GM12801 (cell line): Measurements from ENCODE around the gene ECI1.

Experiments
- TF ChIP-seq, protein P1 (sequence below): IDR thresholded peaks from one replicate; pipeline ENCODE4 v1.5.1; 2011; ENCODE audit warnings: control low read depth; ENCODE audit not compliant: insufficient read length; ENCODE audit errors: extremely low read depth

Gene ECI1

DNA sequence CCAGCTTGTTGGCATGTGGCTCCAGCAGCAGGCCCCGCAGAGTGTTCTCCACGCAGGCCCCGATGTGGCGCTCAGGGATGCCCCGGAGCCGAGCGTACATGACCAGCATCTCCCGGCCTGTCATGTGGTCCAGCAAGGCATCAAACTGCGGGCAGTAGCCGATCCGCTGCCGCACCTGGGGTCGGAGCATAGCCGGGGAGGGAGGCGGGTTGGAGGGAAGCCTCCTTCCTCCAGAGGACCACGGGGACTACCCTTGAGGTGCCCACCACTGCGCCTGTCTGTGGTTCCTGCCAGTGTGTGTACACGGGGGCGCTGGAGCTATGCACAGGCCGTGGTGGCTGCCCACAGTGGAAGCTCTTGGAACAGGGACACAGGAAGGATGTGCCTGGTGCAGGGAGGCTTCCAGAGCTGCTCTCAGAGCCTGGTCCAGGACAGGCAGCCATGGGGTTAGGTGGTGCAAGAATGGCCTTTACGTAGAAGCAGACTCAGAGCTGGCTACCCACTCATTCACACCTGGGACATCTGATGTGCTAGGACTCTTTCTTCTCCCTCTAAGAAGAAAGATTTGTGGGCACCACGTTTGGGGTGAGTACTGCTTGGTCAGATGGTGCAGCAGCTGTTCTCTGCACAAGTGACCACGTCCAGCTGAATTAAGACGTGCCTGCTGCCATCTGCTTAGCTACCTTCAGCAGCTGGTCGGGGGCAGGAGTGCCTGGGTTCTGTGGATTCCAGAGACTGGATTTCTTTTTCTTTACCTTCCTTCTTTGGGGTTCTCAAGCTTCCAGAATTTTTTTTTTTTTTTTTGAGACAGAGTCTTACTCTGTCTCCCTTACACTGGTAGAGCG is 27.8 kb upstream of the ECI1 start:
- TF ChIP-seq, protein P1, sequence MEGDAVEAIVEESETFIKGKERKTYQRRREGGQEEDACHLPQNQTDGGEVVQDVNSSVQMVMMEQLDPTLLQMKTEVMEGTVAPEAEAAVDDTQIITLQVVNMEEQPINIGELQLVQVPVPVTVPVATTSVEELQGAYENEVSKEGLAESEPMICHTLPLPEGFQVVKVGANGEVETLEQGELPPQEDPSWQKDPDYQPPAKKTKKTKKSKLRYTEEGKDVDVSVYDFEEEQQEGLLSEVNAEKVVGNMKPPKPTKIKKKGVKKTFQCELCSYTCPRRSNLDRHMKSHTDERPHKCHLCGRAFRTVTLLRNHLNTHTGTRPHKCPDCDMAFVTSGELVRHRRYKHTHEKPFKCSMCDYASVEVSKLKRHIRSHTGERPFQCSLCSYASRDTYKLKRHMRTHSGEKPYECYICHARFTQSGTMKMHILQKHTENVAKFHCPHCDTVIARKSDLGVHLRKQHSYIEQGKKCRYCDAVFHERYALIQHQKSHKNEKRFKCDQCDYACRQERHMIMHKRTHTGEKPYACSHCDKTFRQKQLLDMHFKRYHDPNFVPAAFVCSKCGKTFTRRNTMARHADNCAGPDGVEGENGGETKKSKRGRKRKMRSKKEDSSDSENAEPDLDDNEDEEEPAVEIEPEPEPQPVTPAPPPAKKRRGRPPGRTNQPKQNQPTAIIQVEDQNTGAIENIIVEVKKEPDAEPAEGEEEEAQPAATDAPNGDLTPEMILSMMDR: no peak

DNA sequence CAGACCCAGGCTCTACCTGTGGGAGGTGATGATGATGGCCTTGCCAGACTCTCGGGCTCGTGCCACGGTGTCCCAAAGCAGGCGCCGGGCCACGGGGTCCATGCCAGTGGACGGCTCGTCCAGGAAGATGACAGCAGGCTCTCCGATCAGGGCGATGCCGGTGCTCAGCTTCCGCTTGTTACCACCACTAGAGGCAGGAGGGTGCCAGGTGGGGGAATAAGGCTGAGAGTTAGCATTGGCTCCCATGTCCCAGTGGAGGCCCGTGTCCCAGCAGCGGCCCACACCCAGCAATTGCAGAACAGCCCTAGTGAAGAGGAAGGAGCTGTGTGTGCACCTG is 26.9 kb upstream of the ECI1 start:
- TF ChIP-seq, protein P1: no peak

DNA sequence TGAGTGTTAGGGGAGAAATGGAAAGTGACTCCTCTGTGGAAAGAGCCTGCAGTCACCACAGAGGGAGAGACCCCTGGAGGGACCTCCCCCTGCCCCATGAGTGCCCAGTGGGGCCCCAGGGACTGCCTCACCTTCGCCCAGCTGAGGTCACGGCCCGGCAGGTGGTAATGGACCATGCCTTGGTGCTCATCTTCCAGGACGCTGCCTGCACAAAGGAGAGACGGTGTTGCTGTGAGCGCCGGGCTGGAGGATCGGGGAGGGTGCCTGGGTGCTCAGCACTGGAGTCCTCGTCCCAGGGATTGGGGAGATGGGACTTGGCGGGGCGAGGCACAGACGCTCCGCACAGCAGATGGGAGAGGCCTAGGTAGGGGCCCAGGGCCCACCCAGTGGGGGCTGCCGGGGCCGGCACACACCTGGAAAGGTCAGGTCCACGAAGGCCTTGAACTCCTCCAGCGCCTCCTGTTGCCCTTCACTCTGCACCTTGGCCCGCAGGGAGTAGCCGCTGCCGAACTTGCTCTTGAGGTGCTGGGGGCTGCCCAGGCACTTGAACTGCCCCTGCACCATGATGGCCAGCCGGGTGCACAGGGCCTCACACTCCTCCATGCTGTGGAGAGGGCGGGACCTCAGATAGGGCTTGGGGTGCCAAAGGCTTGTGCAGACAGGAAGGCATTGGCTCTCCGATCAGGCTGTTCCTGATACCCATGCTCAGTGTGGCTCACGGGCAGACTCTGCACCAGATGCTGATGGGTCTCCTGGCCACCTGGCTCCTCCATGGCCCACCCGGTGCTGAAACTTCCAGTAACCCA is 26.3 kb upstream of the ECI1 start:
- TF ChIP-seq, protein P1: no peak

DNA sequence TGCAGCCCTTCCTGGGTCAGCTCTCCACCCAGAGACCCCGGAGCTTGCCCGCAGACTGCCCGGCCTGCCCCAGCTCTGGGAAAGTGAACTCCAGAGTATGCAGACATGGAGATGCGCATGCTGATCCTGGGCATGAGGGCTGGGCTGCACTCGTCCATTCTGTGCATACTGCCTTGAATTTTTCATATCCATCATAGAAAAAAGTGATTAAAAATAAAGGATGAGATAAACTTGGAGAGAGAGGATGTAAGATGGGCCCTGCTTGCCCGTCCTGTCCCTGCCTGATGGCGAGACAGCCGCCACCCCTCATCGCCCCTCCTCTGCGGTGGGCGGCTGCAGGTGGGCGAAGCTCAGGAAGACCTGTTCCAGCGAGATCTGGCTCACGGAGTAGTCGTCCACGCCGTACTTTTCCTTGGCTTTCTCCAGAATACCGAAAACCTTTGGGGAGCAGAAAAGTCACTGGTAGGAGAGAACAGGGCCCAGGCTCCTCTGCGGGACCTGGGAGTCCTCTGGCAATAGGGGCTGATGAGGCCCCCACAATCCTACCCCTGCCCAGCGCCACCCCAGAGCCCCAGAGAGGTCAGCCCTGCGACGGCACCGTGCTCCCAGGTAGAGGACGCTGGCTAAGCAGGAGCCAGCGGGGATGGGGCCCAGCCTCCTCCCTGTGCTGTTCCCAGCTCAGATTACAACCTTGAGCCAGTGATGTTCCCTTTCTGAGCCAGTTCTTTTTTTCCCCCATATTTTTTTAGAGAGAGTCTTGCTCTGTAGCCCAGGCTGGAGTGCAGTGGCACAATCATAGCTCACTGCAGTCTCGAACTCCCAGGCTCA is 25.2 kb upstream of the ECI1 start:
- TF ChIP-seq, protein P1: no peak

DNA sequence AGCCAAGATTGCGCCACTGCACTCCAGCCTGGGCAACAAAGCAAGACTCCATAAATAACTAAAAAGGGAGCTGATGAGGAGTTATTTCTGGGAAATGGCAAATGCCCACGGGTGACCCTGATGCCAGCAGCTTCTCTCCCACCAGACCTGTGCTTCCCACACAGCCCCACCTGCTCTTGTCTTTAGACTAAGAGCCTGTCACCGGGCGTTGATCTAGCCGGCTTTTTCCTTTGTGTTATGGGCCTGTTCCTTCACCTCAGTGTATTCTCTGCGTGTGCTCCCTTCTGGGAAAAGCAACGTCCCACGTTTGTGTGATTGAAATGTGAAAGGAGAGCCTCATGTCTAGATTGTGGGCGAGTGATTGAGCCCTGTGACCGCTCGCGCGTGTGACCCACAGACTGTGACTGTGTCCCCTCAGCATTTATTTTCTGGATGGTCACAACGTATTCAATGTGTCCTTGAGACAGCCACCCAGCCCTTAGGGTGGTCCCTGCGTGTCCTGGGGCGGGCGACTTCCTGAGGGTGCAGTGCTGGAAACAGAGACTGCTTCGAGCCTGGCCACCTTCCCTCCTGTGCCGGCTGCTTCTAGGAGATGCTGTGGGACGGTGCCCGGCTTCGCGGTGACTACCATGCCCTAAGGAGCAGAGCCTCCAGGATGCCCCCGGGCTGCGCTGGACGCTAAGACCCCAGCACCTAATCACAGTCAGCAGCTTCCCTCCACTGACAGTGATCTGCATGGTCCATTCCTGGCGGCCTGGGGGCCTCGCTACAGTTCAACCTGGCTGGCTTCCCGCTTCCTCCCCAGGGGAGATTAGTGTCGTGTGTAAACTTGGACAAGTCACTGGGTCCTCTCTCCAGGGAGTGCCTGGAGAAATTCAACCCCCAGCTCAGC is 24.3 kb upstream of the ECI1 start:
- TF ChIP-seq, protein P1: no peak

DNA sequence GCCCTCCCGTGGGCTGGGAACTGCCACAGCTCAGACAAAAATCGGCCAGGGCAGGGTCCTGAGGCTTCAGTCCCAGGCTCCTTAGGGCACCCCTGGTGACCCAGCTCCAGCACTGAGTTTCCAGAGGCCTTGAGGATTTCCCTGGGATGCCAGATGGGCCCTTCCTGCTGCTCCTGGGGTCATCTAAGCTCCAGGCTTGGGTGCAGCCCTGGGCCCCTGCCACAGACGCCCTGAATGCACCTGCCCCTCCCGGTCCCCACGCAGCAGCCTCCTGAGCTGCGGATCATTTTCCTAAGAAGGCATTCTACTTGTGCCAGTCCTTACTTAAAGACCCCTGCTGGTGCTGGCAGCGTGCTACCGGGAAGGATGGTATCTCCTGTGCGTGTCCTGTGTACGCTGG is 22.5 kb upstream of the ECI1 start:
- TF ChIP-seq, protein P1: no peak
